GM12874 (cell line): ENCODE results near the gene ABCC4.

ENCODE experiments used
- TF ChIP-seq, protein P1 (sequence below): IDR thresholded peaks from 2 replicates; pipeline ENCODE4 v1.5.1; 2011; ENCODE audit warnings: low read depth, mild to moderate bottlenecking, control low read depth, low read length, moderate library complexity; ENCODE audit not compliant: insufficient read depth

Gene ABCC4

DNA sequence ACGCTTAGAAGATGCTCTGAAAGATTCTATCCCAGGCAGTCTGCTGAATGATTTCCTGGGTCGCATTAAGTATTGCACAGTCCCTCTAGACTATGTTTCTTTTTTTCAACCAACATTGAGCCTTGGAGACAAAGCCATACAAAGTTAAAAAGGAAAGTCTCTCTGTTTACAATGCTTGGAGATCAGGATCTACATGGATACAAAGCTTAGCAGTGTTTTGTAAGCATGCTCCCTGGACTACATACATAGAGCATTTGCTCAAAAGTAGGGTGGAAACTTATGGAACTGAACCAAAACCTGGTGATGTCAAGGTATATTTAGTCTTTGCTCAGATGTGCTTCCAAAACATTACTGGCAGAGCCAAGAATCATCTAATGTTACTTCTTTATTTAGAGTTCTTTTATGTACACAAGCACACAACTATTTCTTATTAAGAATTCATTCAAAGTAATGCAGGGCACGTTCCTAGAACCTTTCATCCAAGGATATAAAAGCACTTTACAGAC, 241.2 kb downstream of the ABCC4 start:
- TF ChIP-seq, protein P1, sequence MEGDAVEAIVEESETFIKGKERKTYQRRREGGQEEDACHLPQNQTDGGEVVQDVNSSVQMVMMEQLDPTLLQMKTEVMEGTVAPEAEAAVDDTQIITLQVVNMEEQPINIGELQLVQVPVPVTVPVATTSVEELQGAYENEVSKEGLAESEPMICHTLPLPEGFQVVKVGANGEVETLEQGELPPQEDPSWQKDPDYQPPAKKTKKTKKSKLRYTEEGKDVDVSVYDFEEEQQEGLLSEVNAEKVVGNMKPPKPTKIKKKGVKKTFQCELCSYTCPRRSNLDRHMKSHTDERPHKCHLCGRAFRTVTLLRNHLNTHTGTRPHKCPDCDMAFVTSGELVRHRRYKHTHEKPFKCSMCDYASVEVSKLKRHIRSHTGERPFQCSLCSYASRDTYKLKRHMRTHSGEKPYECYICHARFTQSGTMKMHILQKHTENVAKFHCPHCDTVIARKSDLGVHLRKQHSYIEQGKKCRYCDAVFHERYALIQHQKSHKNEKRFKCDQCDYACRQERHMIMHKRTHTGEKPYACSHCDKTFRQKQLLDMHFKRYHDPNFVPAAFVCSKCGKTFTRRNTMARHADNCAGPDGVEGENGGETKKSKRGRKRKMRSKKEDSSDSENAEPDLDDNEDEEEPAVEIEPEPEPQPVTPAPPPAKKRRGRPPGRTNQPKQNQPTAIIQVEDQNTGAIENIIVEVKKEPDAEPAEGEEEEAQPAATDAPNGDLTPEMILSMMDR, result no peak

DNA sequence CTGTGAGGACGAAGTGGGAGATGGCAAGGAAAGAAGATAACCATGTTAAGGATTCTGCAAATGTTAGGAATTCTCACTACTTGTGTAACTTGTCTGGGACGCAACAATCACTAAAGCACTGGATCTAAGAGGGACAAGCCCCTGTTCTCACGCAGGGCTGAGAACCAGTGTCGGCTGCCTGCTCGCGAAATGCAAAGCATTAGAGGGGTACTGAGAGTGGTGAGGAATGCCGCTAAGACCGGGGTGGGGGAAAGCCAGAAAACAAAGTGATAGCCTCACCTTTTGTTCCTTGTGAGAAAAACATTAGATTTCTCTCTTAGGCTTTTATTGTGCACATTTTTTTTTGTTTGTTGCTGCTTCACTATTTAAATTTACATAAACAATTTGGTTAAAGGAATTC, 241.9 kb downstream of the ABCC4 start:
- TF ChIP-seq, protein P1, result no peak

DNA sequence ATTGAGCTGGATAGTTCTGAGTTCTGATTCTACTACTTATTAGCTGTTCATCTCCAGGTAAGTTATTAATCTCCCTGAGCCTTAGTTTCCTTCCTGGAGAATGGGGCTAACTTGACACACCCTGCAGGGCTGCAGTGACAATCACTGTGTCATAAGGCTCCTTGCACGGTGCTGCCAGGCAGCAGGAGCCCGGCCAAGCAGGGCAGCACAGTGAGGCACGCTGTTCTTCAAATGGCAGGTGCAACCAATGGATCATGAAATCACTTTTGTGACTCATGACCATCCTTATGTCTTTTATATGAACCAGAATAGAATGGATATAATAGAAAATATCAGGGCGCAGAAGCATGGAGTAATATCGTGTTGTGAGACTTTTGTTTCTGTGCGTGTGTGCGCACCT, 242.6 kb downstream of the ABCC4 start:
- TF ChIP-seq, protein P1, result no peak

DNA sequence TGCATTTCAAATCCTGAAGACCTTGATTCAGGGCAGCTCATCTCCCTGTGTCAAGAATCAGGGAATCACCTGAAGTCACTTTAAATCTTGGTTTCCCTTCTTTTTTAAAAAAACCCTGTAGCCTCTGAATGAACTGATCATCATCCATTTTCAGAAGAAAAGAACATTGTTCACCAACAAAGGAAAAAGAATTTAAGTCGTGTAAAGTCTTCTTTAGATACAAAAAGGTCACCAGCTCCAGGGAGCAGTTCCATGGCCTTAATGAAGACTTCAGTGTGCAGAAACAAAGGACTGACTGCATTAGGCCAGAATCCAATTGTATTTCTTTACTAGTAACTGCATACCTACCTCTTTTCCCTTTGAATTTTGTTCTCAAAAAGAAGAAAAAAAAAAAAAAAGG, 245.0 kb downstream of the ABCC4 start:
- TF ChIP-seq, protein P1, result no peak

DNA sequence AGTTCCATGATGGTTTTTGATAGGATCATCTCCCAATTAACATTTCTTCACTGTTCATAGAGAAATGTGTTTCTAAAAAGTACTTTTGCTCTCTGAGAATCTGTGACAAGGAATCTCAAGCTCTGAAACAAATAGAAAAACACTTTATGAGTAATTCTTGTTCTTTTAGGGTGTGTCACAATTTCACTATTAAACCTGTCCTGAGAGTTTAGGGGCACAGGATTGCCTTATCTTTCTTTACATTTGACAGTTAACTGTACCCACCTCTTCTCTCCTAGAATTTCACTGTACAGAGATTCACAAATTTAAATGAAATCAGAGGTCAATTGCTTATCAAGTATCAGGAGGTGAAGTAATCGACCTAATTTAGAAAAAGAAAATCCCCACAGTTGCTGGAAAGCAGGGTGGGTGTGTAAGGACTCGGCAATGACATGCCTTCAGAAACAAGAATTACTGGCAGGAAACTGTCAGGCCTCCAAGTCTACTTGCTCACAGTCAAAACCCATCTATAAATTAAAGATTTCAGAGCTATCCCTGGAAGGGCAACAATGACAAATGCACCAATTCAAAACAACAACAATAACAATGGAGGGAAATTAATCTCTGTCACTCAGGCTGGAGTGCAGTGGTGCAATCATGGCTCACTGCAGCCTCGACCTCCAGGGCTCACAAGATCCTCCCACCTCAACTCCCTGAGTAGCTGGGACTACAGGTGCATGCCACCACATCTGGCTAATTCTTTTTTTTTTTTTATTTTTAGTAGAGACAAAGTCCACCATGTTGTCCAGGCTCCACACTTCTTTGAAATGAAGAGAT, 250.2 kb downstream of the ABCC4 start:
- TF ChIP-seq, protein P1, result no peak

DNA sequence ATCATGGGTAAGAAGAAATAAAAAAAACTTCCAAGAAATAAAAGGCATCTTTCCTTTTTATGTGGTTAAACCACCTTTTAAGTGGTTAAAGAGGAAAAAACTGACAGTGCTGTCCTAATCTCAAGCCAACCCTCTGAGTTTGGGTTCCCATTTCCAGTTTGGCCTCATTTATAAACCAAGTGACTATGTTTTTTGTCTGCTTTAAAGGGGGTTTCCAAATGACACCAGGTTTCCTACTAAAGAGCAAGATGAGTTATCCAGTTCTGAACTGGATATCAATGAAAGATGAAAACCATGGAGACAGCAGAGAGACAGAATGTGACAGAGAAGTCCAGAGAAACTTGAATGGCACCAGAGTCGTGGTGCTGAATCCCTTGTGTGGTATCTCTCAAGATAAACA, 251.5 kb downstream of the ABCC4 start:
- TF ChIP-seq, protein P1, result no peak

DNA sequence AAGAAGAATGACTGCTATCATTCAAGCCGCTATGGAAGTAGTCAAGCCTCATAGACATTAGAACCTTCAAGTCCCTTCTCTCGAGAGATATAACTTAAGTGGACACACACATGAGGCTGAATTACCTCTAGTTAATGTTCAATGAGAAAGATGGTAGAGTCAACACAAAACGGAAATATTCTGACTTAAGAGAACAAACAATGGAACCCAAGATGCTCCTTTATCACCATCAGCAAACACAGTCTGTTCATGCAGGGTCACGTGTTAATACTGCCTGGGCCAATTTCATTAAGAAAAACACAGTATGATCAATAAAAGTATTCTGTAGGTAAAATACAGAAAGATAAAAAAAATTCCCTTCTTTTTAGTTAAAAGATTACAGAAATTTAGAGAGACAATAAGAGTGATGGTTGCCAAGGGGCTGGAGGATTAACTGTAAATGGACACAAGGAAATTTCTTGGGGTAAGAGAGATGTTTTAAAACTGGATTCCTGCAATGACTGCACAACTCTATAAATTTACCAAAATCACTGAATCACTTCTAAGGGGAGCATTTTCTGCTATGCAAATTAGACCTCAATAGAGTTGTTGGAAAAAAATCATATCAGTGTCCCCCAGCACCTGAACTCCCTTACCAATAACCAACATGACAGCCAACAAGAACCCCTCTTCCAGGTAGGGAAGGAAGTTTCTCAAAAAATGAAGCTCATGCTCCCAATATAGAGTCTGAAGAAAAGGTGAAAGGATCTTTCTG, 256.6 kb downstream of the ABCC4 start:
- TF ChIP-seq, protein P1, result no peak
